CD4-positive, alpha-beta T cell (primary cell): Measurements from ENCODE around the gene CETN2. TPM values are rescaled to one million over a fixed set of nuclear protein-coding genes. Genes with fewer than 3 reads are reported as not detected.
A peak's percentile ranks its signal among the peaks of the same experiment; 100 is the strongest.

Experiments
- ATAC-seq: fragments of 200-7000 bp; cut with Tn5 transposase; one replicate; pipeline ENCODE4 v1.10.0; 2022; ENCODE audit warnings: mild to moderate bottlenecking; ENCODE audit not compliant: poor library complexity
- CTCF ChIA-PET: fragments of 350-600 bp; sonication (Branson Sonifier 250); formaldehyde crosslinking; loops from one replicate; lab custom pipeline; 2021; ENCODE audit warnings: antibody characterized with exemption, inconsistent platforms; lab: Charles Lee
- POLR2A ChIA-PET: fragments of 350-600 bp; sonication (Branson Sonifier 250); formaldehyde crosslinking; loops from one replicate; lab custom pipeline; 2021; ENCODE audit warnings: antibody characterized with exemption, inconsistent platforms; lab: Charles Lee
- DNase-seq, 14 experiments: peaks; one replicate each; pipeline ENCODE4 v3.0.0-alpha.2; 2013 to 2020; ENCODE audit warnings: mixed read lengths in 2 of 14
- H3K27ac ChIP-seq, 2 donors: one replicate each; pipeline versions ENCODE4 v1.5.1 to v1.7.0; 2013; ENCODE audit warnings: low read length in 2 of 2, low read depth in 1 of 2, mild to moderate bottlenecking in 1 of 2
- H3K27me3 ChIP-seq, 2 experiments: 1 replicate in 1 of 2; 2 replicates in 1 of 2; pipeline versions ENCODE4 v1.6.1 to v1.7.0; 2013; ENCODE audit warnings: low read length in 2 of 2, control low read depth in 1 of 2, mild to moderate bottlenecking in 1 of 2, moderate library complexity in 1 of 2; ENCODE audit not compliant: insufficient read depth in 2 of 2, control insufficient read depth in 1 of 2
- H3K36me3 ChIP-seq: one replicate; pipeline ENCODE4 v1.6.1; 2013; ENCODE audit warnings: low read length, control low read depth; ENCODE audit not compliant: insufficient read depth
- H3K4me1 ChIP-seq: one replicate; pipeline ENCODE4 v1.6.1; 2013; ENCODE audit warnings: low read length, control low read depth; ENCODE audit not compliant: insufficient read depth
- H3K4me3 ChIP-seq: one replicate; pipeline ENCODE4 v1.5.1; 2013; ENCODE audit warnings: mild to moderate bottlenecking, low read length, moderate library complexity
- H3K9me3 ChIP-seq, 2 experiments: 1 replicate in 1 of 2; 2 replicates in 1 of 2; pipeline versions ENCODE4 v1.6.1 to v1.7.0; 2013; ENCODE audit warnings: low read length in 2 of 2, mild to moderate bottlenecking in 2 of 2, control low read depth in 1 of 2, moderate library complexity in 1 of 2; ENCODE audit not compliant: control insufficient read depth in 1 of 2, insufficient read depth in 1 of 2
- H3K27ac Mint-ChIP-seq: one replicate; pipeline ENCODE4 v1.8.0; 2020; ENCODE audit warnings: mixed read lengths
- H3K27me3 Mint-ChIP-seq: one replicate; pipeline ENCODE4 v1.8.0; 2021; ENCODE audit warnings: mixed read lengths
- H3K36me3 Mint-ChIP-seq: one replicate; pipeline ENCODE4 v1.8.0; 2021; ENCODE audit warnings: low read depth, mixed read lengths
- H3K4me1 Mint-ChIP-seq: one replicate; pipeline ENCODE4 v1.8.0; 2021; ENCODE audit warnings: low read depth, mixed read lengths
- H3K4me3 Mint-ChIP-seq: one replicate; pipeline ENCODE4 v1.8.0; 2020; ENCODE audit warnings: mild to moderate bottlenecking, mixed read lengths
- H3K9me3 Mint-ChIP-seq: one replicate; pipeline ENCODE4 v1.8.0; 2020; ENCODE audit warnings: mixed read lengths
- intact Hi-C, 2 experiments: fragments of 100-400 bp; cut with DNase I in 1 of 2; cut with micrococcal nuclease in 1 of 2; formaldehyde crosslinking; loops; one replicate each; pipeline versions ENCODE4 v1.15.1 to v1.9.0; 2023 to 2025; cut with DNase I, micrococcal nuclease
- polyA plus RNA-seq, 2 donors: library from polyadenylated mRNA; unstranded; fragments of 120-200 nt; gene quantifications; one replicate each; pipeline ENCODE4 v1.2.1, GENCODE V29; 2013
- total RNA-seq, 174 experiments: library from RNA in 2 of 174; stranded (reverse) in 2 of 174; gene quantifications; one replicate each; pipeline ENCODE4 v1.2.3 and lab custom pipeline; 2021 to 2026
- TF ChIP-seq, protein P1 (sequence below): fragments of 200-600 bp; IDR thresholded peaks from one replicate; pipeline ENCODE4 v1.8.0; 2022; ENCODE audit warnings: antibody characterized with exemption, mild to moderate bottlenecking

CETN2 gene
- total RNA-seq, result 1 to 10 TPM; 4.0 to 5.1 TPM
- polyA plus RNA-seq (2013, experiment 1 of 2), result 13.2 TPM
- polyA plus RNA-seq (2013, experiment 2 of 2), result 13.0 TPM
- 2.4 to 17.2 (median 11.6) reads per million in 172 experiments for total RNA-seq (lab: John Stamatoyannopoulos, UW)

- Histone ChIP-seq H3K27me3 (no peaks in the 10 kb centered on the region), H3K27ac (peak within 1 kb of the TSS; percentile 53 to 62), H3K4me1 (peaks cover 22% of the 10 kb centered on the region), H3K36me3 (peaks cover 6% of the 10 kb centered on the region), H3K4me3 (peak within 1 kb of the TSS; percentile 78), H3K9me3 (no peaks in the 10 kb centered on the region)
- H3K36me3 Mint-ChIP-seq, result peaks cover 16% of the 10 kb centered on the region
- H3K9me3 Mint-ChIP-seq, result no peaks in the 10 kb centered on the region
- peak within 1 kb of the TSS; percentile 89 for H3K27ac Mint-ChIP-seq
- DNase-seq (peak; percentile 87 to 96 (median 91)), ATAC-seq (peak; percentile 97)
- ChIA-PET POLR2A (interaction anchor here (0.8 to 1.1 kb wide), 3 partner anchors 18 to 1435 kb away, joined by 3 to 4 read pairs (median 4); no protein-coding TSS in a partner anchor), CTCF (no interaction called here)
- intact Hi-C loops, result loop anchor here in 1 of 2 experiments (5.0 kb wide), 3 partner anchors 507 to 1433 kb away; partner anchors contain the start of genes CCNQ and VMA21
- H3K27me3 Mint-ChIP-seq, result no peaks in the 10 kb centered on the region
- H3K4me1 Mint-ChIP-seq, result peaks cover 36% of the 10 kb centered on the region
- TF ChIP-seq, protein P1, sequence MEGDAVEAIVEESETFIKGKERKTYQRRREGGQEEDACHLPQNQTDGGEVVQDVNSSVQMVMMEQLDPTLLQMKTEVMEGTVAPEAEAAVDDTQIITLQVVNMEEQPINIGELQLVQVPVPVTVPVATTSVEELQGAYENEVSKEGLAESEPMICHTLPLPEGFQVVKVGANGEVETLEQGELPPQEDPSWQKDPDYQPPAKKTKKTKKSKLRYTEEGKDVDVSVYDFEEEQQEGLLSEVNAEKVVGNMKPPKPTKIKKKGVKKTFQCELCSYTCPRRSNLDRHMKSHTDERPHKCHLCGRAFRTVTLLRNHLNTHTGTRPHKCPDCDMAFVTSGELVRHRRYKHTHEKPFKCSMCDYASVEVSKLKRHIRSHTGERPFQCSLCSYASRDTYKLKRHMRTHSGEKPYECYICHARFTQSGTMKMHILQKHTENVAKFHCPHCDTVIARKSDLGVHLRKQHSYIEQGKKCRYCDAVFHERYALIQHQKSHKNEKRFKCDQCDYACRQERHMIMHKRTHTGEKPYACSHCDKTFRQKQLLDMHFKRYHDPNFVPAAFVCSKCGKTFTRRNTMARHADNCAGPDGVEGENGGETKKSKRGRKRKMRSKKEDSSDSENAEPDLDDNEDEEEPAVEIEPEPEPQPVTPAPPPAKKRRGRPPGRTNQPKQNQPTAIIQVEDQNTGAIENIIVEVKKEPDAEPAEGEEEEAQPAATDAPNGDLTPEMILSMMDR, result no peak
- peak within 1 kb of the TSS; percentile 94 for H3K4me3 Mint-ChIP-seq
Observed at GRCh38 chrX:152830312-152831305, at the start of gene CETN2, which contains the start of gene NSDHL. Gene CETN2 (minus strand): TSS chrX:152830757. CDS start chrX:152830710, 47 bp downstream. Gene NSDHL (plus strand): TSS chrX:152831063. CDS start chrX:152846325, 15,262 bp downstream.

GRCh38 chrX:152878976-152879755 lies 48.6 kb upstream of the CETN2 start:
- H3K4me1 Mint-ChIP-seq, result no peaks in the 10 kb centered on the region

More at GRCh38 chrX:152878976-152879755, 48.6 kb upstream of the CETN2 start:
- Histone ChIP-seq H3K27me3 (no peaks in the 10 kb centered on the region), H3K27ac (no peak overlapping the region), H3K4me1 (no peaks in the 10 kb centered on the region), H3K9me3 (no peaks in the 10 kb centered on the region), H3K4me3 (no peak overlapping the region), H3K36me3 (no peaks in the 10 kb centered on the region)
- POLR2A ChIA-PET, result no interaction called here
- no peak for DNase-seq
- intact Hi-C loops, result no loop called here
- Mint-ChIP-seq H3K9me3 (no peaks in the 10 kb centered on the region), H3K36me3 (no peaks in the 10 kb centered on the region), H3K27ac (no peak overlapping the region), H3K27me3 (no peaks in the 10 kb centered on the region), H3K4me3 (no peak overlapping the region)
- CTCF ChIA-PET, result no interaction called here
- no peak for ATAC-seq
- TF ChIP-seq, protein P1, result no peak
